Kidney epithelial cell (primary cell): ENCODE data around the gene FGF2. TPM values are rescaled to one million over a fixed set of nuclear protein-coding genes. Genes with fewer than 3 reads are reported as not detected.
A peak's percentile ranks its signal among the peaks of the same experiment; 100 is the strongest.

Experiments
- DNase-seq: peaks from one replicate; pipeline ENCODE4 v3.0.0-alpha.2; 2010; ENCODE audit warnings: low read depth
- H3K27me3 ChIP-seq: 2 replicates; pipeline ENCODE4 v1.6.0; 2011; ENCODE audit warnings: low read length; ENCODE audit not compliant: control insufficient read depth, insufficient read depth
- H3K36me3 ChIP-seq: 2 replicates; pipeline ENCODE4 v1.5.1; 2011; ENCODE audit warnings: low read length; ENCODE audit not compliant: control insufficient read depth, insufficient read depth
- H3K4me3 ChIP-seq: 2 replicates; pipeline ENCODE4 v1.5.1; 2011; ENCODE audit warnings: low read depth, mild to moderate bottlenecking, control low read depth, low read length
- total RNA-seq: library from RNA; depleted of rRNA; stranded (reverse); fragments of >200 nt; gene quantifications from 2 replicates; pipeline ENCODE4 v1.2.3, GENCODE V29; 2015
- TF ChIP-seq, protein P1 (sequence below): IDR thresholded peaks from 2 replicates; pipeline ENCODE4 v1.5.1; 2011; ENCODE audit warnings: mild to moderate bottlenecking, moderate library complexity, low read length, control low read depth, inconsistent platforms; ENCODE audit not compliant: insufficient read depth, poor library complexity, severe bottlenecking

Gene FGF2
- total RNA-seq, 1 donor from 2014 or later = 29.4 TPM

DNA sequence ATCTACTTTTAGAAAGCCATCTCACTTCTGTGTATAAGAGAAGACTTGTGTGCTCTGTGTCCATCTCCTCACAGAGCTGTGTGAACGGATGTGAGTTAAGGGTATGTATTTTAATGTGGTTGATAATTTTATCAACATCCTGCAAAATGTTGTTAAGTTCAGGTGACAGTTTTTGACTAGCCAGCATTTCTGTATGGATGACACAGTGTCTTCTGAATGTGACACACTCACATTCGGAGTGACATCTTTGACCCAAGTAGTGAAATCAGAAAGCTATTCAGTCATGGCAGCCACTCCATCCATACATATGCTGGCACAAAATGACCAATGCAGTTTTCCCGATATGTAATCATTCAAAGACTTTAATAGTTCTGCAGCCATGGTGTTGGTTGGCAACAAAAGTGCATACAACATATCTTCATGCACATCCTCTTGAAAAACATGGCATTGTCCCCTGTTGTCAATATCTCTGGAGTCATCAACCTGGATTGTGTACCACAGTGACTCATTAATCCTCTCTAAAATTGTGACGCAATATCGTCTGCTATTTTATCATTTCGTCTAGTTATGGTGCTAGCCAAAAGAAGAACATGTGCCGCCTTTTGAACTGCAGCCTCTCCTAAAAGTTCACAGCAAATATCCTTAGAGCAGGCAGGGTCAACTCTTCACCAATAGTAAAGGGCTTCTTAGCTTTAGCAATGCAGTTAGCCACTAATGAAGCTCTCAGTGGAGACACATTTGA, 6.8 kb upstream of the FGF2 start:
- no peak for DNase-seq
- no peak overlapping the region for H3K4me3 ChIP-seq
- no peaks in the 10 kb centered on the region for H3K36me3 ChIP-seq
- TF ChIP-seq, protein P1, sequence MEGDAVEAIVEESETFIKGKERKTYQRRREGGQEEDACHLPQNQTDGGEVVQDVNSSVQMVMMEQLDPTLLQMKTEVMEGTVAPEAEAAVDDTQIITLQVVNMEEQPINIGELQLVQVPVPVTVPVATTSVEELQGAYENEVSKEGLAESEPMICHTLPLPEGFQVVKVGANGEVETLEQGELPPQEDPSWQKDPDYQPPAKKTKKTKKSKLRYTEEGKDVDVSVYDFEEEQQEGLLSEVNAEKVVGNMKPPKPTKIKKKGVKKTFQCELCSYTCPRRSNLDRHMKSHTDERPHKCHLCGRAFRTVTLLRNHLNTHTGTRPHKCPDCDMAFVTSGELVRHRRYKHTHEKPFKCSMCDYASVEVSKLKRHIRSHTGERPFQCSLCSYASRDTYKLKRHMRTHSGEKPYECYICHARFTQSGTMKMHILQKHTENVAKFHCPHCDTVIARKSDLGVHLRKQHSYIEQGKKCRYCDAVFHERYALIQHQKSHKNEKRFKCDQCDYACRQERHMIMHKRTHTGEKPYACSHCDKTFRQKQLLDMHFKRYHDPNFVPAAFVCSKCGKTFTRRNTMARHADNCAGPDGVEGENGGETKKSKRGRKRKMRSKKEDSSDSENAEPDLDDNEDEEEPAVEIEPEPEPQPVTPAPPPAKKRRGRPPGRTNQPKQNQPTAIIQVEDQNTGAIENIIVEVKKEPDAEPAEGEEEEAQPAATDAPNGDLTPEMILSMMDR = no peak
- H3K27me3 ChIP-seq = no peaks in the 10 kb centered on the region

DNA sequence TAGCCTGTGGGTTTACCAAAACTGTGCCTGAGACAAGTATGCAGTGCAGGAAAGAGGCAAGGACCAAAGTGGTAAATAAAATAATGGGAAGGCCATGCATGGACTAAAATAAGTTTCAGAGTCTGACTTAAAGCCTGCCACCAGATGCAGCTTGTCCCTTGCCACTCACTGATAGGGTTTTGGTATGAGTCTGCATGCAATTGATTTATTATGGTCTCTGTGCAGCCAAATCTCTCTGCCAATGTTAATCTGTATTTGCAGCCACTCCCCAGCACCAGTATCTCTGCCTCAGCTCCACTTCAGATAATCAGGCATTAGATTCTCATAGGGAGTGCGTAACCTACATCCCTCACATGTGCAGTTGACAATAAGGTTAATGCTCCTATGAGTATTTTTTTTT, 5.5 kb upstream of the FGF2 start:
- Histone ChIP-seq H3K36me3 (no peaks in the 10 kb centered on the region), H3K27me3 (no peaks in the 10 kb centered on the region), H3K4me3 (no peak overlapping the region)
- TF ChIP-seq, protein P1 = no peak
- no peak for DNase-seq

DNA sequence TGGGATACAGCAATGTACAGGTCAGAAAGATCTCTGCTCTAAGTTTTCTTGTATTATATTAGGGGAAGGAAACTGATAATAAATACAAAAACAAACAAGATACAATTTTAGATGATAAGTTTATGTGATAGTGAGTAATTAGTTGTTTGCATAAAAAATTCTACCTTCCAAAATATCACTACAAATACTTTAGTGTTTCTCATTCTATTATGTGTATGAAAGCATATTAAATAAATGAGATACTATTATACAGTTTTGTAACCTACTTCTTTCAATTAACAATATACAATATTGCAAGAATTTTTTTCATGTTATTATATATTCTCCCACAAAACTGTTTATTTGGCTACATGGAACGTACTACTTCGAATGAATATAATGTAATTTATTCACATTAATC, 4.2 kb upstream of the FGF2 start:
- TF ChIP-seq, protein P1 = no peak
- H3K36me3 ChIP-seq = no peaks in the 10 kb centered on the region
- no peaks in the 10 kb centered on the region for H3K27me3 ChIP-seq
- no peak for DNase-seq
- no peak overlapping the region for H3K4me3 ChIP-seq

DNA sequence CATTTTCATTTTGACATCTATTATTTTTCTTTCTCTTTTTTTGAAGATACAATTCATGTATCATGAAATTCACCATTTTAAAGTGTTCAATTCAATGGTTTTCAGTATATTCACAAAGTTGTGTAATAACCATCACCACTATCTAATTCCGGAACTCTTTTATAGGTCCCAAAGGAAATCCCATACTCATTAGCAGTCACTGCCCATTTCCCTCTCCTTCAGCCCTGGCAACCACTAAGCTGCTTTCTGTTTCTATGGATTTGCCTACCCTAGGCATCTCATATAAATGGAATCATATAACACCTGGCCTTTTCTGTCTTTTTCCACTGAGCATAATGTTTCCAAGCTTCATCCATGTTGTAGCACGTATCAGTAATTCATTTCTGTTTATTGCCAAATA, 3.2 kb upstream of the FGF2 start:
- no peaks in the 10 kb centered on the region for H3K36me3 ChIP-seq
- no peaks in the 10 kb centered on the region for H3K27me3 ChIP-seq
- no peak overlapping the region for H3K4me3 ChIP-seq
- TF ChIP-seq, protein P1 = no peak
- DNase-seq = no peak

DNA sequence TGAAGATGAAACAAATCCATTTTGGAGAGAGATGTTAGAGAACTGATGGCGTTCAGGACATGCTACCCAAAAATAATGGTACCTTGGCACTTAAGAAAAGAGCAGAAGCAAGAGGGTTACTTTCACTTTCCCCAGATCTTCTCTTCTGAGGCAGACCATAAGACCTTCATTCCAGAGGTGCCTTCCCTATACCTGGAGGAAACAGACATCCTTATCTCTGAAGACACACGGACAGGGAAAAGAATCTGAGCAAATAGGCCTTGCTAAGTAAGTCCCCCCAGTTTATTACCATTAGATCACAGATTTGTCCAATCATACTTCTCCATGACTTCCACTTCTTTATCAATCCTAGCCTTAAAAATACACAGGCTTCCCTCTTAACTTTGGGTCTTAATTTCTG, 2.0 kb upstream of the FGF2 start:
- TF ChIP-seq, protein P1 = no peak
- DNase-seq = no peak
- Histone ChIP-seq H3K36me3 (no peaks in the 10 kb centered on the region), H3K4me3 (no peak overlapping the region), H3K27me3 (no peaks in the 10 kb centered on the region)

DNA sequence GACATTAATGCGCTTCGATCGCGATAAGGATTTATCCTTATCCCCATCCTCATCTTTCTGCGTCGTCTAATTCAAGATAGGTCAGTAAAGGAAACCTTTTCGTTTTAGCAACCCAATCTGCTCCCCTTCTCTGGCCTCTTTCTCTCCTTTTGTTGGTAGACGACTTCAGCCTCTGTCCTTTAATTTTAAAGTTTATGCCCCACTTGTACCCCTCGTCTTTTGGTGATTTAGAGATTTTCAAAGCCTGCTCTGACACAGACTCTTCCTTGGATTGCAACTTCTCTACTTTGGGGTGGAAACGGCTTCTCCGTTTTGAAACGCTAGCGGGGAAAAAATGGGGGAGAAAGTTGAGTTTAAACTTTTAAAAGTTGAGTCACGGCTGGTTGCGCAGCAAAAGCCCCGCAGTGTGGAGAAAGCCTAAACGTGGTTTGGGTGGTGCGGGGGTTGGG, 528 bp upstream of the FGF2 start:
- no peak for DNase-seq
- H3K36me3 ChIP-seq = no peaks in the 10 kb centered on the region
- H3K27me3 ChIP-seq = no peaks in the 10 kb centered on the region
- TF ChIP-seq, protein P1 = no peak
- peak overlapping the region; percentile 80 for H3K4me3 ChIP-seq
